Measurements from ENCODE around the gene BLACAT1. TPM values are rescaled to one million over a fixed set of nuclear protein-coding genes. Genes with fewer than 3 reads are reported as not detected.
"Not testable (repeated sequence)": the region's sequence is repeated elsewhere in the genome, so short reads cannot be mapped to it uniquely, and the experiment has no call there.

Gene BLACAT1
- total RNA-seq, 3 donors from 2014 or later, result 0.14 to 0.46 (median 0.19) TPM

GRCh38 chr1:205488074-205488723 lies 32.4 kb upstream of the BLACAT1 start:
- TF ChIP-seq CTCF (IDR thresholded peaks at IDR 0.05), result peak; percentile 70
- intact Hi-C loops (cut with DNase I, micrococcal nuclease), result loop anchor here (2.0 to 5.0 kb wide), 3 partner anchors 34 to 136 kb away; no protein-coding TSS in a partner anchor
- peak in 1 of 3 donors; percentile 59 for DNase-seq
- H3K36me3 ChIP-seq (ENCODE audit: low read depth), result no peaks in the 10 kb centered on the region
- ATAC-seq, result peak; percentile 62
- peaks cover 5% of the 10 kb centered on the region for H3K4me1 ChIP-seq (ENCODE audit: low read depth)
- H3K4me3 ChIP-seq, result no peak overlapping the region
- no peaks in the 10 kb centered on the region for H3K9me3 ChIP-seq

GRCh38 chr1:205486258-205486657 lies 30.4 kb upstream of the BLACAT1 start:
- DNase-seq (no peak), ATAC-seq (no peak)
- H3K4me1 ChIP-seq (ENCODE audit: low read depth), result no peaks in the 10 kb centered on the region
- intact Hi-C loops (cut with DNase I, micrococcal nuclease), result loop anchor here (5.0 kb wide), 2 partner anchors 36 to 134 kb away; no protein-coding TSS in a partner anchor
- TF ChIP-seq CTCF (IDR thresholded peaks at IDR 0.05), result no peak
- H3K4me3 ChIP-seq, result no peak overlapping the region
- no peaks in the 10 kb centered on the region for H3K36me3 ChIP-seq (ENCODE audit: low read depth)
- no peaks in the 10 kb centered on the region for H3K9me3 ChIP-seq

DNA sequence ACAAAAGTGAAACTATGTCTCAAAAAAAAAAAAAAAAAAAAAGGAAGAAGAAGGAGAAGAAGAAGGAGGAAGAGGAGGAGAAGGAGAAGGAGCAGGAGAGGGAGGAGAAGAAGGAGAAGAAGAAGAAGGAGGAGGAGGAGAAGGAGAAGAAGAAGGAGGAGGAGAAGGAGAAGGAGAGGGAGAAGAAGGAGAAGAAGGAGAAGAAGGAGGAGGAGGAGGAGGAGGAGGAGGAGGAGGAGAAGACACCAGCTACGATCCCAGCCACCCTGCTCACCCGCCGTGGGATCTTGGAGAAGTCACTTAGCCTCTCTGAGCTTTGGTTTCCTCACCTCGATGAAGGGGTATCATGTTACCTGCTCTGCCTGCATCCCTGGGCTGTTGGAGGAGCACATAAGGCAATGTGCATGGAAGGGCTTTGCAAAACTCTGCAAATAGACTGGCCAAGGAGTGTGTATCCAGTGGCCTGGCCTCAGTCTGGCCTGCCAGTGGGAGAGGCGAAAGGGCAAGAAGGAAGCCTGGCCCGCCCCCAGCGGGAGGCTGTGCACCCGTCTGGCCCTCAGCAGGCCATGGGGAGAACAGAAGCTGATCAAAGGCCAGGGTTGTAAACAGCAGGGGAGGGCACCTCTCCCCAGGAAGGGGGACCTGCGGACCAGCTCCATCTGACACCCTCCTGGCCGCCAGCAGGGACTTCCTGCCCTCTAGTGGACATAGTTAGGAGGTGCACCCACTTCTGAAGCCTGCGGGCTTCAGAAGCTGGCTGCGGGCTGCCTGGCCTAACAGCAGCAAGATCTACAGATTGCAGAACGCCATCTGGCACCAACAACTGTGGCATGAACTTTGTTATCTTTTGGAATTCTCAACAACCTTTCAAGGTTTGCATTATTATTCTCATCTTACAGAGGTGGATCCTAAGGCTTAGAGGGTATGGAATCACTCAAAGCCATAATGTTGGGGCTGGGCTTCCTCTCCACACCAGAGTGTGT lies 29.4 kb upstream of the BLACAT1 start:
- Histone ChIP-seq H3K4me3 (no peak overlapping the region), H3K4me1 (ENCODE audit: low read depth) (no peaks in the 10 kb centered on the region), H3K9me3 (no peaks in the 10 kb centered on the region), H3K36me3 (ENCODE audit: low read depth) (no peaks in the 10 kb centered on the region)
- intact Hi-C loops (cut with DNase I, micrococcal nuclease), result loop anchor here (5.0 kb wide), 2 partner anchors 37 to 133 kb away; no protein-coding TSS in a partner anchor
- ATAC-seq (peak; percentile 93), DNase-seq (peak; percentile 60 to 70 (median 67))
- peak; percentile 97 for TF ChIP-seq CTCF (IDR thresholded peaks at IDR 0.05)

DNA sequence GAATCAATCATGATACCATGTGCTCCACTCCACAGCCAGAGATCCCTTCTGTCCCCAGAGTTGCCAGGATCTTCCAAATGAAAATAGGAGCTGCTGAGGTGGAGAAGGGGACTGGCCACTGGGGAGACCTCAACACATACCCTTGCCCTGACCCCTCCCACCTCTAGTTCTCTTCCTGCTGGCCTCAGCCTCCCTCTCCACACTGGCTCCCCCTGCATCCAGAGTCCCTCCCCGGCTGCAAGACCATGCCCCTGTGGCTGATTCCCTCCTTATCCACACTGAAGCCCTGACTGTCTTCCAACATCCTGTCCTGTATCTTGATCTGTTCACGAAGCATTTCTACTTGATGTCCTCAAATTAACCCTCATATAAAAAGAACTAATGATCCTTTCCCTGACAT lies 27.5 kb upstream of the BLACAT1 start:
- no peaks in the 10 kb centered on the region for H3K9me3 ChIP-seq
- ATAC-seq, result no peak
- intact Hi-C loops (cut with DNase I, micrococcal nuclease), result no loop called here
- no peaks in the 10 kb centered on the region for H3K36me3 ChIP-seq (ENCODE audit: low read depth)
- no peak overlapping the region for H3K4me3 ChIP-seq
- no peaks in the 10 kb centered on the region for H3K4me1 ChIP-seq (ENCODE audit: low read depth)
- no peak for DNase-seq
- TF ChIP-seq CTCF (IDR thresholded peaks at IDR 0.05), result no peak

- ATAC-seq; H3K36me3 ChIP-seq (ENCODE audit: low read depth); H3K4me1 ChIP-seq (ENCODE audit: low read depth); DNase-seq; H3K4me3 ChIP-seq; intact Hi-C loops (cut with DNase I, micrococcal nuclease); H3K9me3 ChIP-seq: not testable (repeated sequence)
These were observed 26.7 kb upstream of the BLACAT1 start for GRCh38 chr1:205482587-205482986.
